Liver (tissue), 3 donors: ENCODE data around the gene ACACB.

Experiments
- CTCF ChIP-seq: fragments of 150-350 bp; IDR thresholded peaks from 2 replicates; pipeline ENCODE4 v1.5.1; 2017; ENCODE audit warnings: improper control_type of control experiment, low read depth, low read length; ENCODE audit not compliant: missing input control
- EGR1 ChIP-seq, 2 donors: IDR thresholded peaks; 2 replicates each; pipeline ENCODE4 v1.6.1; 2016 to 2018; ENCODE audit warnings: antibody characterized with exemption in 2 of 2, low read depth in 2 of 2
- FOXA1 ChIP-seq: IDR thresholded peaks from 2 replicates; pipeline ENCODE4 v1.6.1; 2016; ENCODE audit warnings: antibody characterized with exemption
- GABPA ChIP-seq, 2 donors: IDR thresholded peaks in 1 of 2; conservative IDR thresholded peaks in 1 of 2; 2 replicates each; pipeline ENCODE4 v1.6.1; 2016; ENCODE audit warnings: antibody characterized with exemption in 2 of 2, mild to moderate bottlenecking in 1 of 2, moderate library complexity in 1 of 2
- JUND ChIP-seq, 2 donors: IDR thresholded peaks; 2 replicates each; pipeline ENCODE4 v1.6.1; 2016; ENCODE audit warnings: antibody characterized with exemption in 2 of 2
- MAX ChIP-seq: IDR thresholded peaks from 2 replicates; pipeline ENCODE4 v1.6.1; 2016; ENCODE audit warnings: antibody characterized with exemption
- RAD21 ChIP-seq, 2 donors: IDR thresholded peaks; 2 replicates each; pipeline ENCODE4 v1.6.1; 2016; ENCODE audit warnings: antibody characterized with exemption in 2 of 2, mild to moderate bottlenecking in 2 of 2
- REST ChIP-seq: IDR thresholded peaks from 2 replicates; pipeline ENCODE4 v1.6.1; 2016; ENCODE audit warnings: antibody characterized with exemption, mild to moderate bottlenecking
- SP1 ChIP-seq: IDR thresholded peaks from 2 replicates; pipeline ENCODE4 v1.6.1; 2018; ENCODE audit warnings: antibody characterized with exemption, mild to moderate bottlenecking
- TAF1 ChIP-seq: conservative IDR thresholded peaks from 2 replicates; pipeline ENCODE4 v1.6.1; 2016; ENCODE audit warnings: antibody characterized with exemption, mild to moderate bottlenecking
- YY1 ChIP-seq: IDR thresholded peaks from 2 replicates; pipeline ENCODE4 v1.6.1; 2016; ENCODE audit warnings: antibody characterized with exemption, mild to moderate bottlenecking
- donor health status: healthy.
- donor health status: healthy.

- TF ChIP-seq GABPA (IDR thresholded peaks at IDR 0.05 in 1 of 2, conservative IDR thresholded peaks at IDR 0.05 in 1 of 2), result no peak
- no peak for TF ChIP-seq SP1
- no peak for TF ChIP-seq MAX
- no peak for TF ChIP-seq CTCF
- no peak for TF ChIP-seq JUND (IDR thresholded peaks at IDR 0.05)
- no peak for TF ChIP-seq TAF1
- no peak for TF ChIP-seq FOXA1
- TF ChIP-seq REST, result no peak
- no peak for TF ChIP-seq RAD21 (IDR thresholded peaks at IDR 0.05)
- TF ChIP-seq YY1, result no peak
- TF ChIP-seq EGR1 (IDR thresholded peaks at IDR 0.05; ENCODE audit: low read depth in 2 of 2), result no peak
Observed at GRCh38 chr12:109125791-109126190, 9.4 kb downstream of the ACACB start.
